ENCODE data around the gene PDE3B.

GRCh38 chr11:14826600-14826999, 183.0 kb downstream of the PDE3B start:
- TF ChIP-seq CTCF (IDR thresholded peaks at IDR 0.05), result no peak
- TF ChIP-seq POLR2A (IDR thresholded peaks at IDR 0.05), result no peak

Measured in heart left ventricle (tissue), 13 donors.